HG02840 (cell line): ENCODE measurements around the gene NR0B2.
"Not testable (repeated sequence)": the region's sequence is repeated elsewhere in the genome, so short reads cannot be mapped to it uniquely, and the experiment has no call there.

ENCODE experiments used
- ATAC-seq: cut with Tn5 transposase; IDR thresholded peaks from one replicate; pipeline ENCODE4 v1.9.1; 2021; ENCODE audit warnings: mild to moderate bottlenecking, moderate library complexity, moderate number of reproducible peaks; ENCODE audit not compliant: unreplicated experiment, low FRiP score

The NR0B2 gene, protein sequence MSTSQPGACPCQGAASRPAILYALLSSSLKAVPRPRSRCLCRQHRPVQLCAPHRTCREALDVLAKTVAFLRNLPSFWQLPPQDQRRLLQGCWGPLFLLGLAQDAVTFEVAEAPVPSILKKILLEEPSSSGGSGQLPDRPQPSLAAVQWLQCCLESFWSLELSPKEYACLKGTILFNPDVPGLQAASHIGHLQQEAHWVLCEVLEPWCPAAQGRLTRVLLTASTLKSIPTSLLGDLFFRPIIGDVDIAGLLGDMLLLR

DNA sequence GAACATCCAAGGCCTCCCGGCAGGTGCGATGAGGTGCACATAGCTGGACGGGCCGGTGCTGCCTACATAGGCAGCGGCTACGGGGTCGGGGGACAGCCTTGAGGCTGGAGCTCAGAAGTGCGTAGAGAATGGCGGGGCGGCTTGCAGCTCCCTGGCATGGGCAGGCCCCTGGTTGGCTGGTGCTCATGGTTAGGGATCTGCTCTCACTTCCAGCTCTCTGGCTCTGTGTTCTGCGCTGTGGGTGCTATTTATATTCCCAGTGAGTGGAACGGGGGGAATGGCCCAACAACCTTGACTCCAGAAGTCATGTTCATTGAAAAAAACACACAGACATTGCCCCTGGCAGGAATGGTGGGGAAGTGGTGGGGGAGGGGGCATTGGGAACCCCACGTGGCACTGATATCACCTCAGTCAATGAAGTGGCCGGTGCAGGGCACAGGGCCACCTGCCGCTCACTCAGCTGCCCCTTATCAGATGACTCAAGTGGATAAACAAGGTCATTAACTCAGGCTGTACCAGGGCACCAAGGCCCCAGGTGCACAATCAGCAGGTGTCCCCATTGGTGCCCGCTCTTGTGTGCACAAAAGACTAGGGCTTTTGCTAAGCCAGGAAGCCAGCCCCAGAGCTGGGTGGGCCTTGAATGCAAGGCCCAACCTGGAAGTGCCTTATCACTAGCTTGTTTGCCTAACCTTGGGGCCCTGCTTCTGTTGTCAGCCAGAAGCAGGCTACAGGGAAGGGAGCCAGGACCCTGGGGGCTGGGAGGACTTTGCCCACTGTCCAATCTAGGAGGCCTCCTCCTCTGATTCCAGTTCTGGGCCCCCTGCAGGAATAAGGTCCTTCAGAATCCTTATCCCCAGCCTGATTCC lies at the start of gene NR0B2:
TSS of gene NR0B2 (minus strand) at position 222 of the 866 bp plus-strand sequence. CDS start at position 187, 35 bp downstream.
- ATAC-seq = no peak

- ATAC-seq = no peak
These were observed 48.1 kb upstream of the NR0B2 start for GRCh38 chr1:26961826-26962225.

- no peak for ATAC-seq
These were observed 46.8 kb upstream of the NR0B2 start for GRCh38 chr1:26960625-26960966.

DNA sequence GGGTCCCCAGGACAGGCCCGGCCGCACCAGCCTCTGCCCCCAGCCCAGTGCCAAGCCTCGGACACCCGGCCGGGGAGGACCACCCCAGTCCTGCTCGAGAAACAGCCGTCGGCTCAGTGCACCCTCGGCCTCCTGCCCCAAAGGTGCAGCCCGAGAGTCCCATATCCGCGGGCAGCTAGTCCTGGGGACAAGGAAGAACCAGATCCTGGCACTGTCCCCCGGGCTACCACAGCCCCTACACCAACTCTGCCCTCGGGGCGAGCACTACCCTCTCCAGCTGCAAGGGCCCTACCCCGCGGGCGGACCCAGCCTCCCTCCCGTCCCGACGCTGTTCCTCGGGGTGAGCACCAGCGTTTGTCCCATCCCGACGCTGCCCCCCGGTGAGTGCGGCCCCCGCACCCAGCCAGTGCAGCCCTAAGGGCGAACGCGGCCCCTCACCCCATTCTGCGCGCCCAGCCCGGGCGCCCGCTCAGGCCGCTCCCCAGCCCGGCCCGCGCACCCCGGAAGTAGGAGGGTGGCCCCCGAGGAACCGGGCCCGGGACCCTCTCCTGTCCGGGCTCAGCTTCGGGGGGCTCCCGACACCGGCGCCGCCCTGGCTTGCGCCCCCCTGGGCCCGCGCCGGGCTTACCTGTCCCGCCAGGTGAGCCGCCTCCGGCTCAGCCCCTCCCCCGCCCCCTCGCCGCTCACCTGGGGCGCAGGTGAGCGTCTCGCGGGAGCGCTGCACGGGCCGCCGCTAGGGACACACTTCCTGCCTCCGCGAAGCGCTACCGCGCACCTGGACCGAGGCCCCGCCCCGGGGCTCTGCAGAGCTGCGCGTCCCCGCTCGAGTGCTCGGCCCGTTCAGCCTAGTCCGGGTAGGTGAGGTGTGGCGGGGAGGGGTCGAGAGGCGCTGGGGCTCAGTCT lies 46.2 kb upstream of the NR0B2 start, which contains the start of gene KDF1:
TSS of gene KDF1 (minus strand) at position 747 of the 903 bp plus-strand sequence. CDS start 8,088 bp downstream, outside the sequence.
- ATAC-seq = no peak

DNA sequence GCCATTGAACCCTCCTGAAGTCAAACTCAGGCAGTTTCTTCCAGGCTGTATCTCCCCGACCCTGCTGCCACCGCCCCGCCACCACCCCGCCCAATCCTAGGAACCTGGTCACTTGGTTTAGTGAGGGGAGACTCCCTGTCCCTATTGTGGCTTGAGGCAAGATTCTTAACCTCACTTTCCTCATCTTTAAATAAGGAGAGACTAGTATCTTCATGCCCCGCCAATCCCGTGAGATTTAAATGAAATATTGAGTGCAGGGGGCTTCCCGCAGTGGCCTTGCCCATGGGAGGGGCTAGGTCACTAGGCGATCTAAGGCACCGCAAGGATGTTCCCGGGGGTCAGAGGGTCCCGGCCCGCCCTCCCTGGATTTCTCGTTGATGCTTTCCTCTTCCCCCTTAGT lies 45.5 kb upstream of the NR0B2 start:
- no peak for ATAC-seq

GRCh38 chr1:26957306-26957705 lies 43.5 kb upstream of the NR0B2 start:
- no peak for ATAC-seq

GRCh38 chr1:26956321-26956720 lies 42.5 kb upstream of the NR0B2 start:
- no peak for ATAC-seq

DNA sequence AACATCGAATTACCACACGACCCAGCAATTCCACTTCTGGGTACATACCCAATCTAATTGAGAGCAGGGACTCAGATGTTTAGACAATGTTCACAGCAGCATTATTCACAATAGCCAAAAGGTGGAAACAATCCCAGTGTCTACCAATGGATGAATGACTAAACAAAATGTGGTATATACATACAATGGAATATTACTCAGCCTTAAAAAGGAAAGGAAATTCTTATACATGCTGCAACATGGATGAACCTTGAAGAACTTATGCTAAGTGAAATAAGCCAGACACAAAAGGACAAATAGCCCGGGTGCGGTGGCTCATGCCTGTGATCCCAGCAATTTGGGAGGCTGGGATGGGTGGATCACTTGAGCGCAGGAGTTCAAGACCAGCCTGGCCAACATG lies 39.6 kb upstream of the NR0B2 start:
- no peak for ATAC-seq

GRCh38 chr1:26951821-26952497 lies 38.2 kb upstream of the NR0B2 start:
- no peak for ATAC-seq

- ATAC-seq = no peak
These were observed 37.4 kb upstream of the NR0B2 start for GRCh38 chr1:26951216-26951615.

GRCh38 chr1:26950602-26951001 lies 36.8 kb upstream of the NR0B2 start:
- ATAC-seq = no peak

DNA sequence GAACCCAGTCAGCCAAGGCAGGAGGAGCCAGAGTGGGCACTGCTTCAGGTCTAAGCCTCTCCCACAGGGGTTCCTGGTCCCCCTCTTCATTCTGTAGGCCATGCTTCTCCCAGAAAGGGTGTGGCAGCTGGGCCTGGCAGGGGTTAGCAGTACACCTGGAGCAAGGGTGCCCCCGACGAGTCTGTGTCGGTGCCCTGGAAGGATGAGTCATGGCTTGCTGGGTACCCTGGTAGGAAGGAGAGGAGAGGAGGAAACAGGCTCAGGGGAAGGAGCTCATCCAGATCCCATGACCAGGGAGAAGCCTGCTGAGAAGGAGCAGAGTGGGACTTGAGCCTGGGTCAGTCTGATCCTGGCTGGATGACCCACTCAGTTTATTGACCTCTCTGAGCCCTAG lies 36.1 kb upstream of the NR0B2 start:
- ATAC-seq = no peak

DNA sequence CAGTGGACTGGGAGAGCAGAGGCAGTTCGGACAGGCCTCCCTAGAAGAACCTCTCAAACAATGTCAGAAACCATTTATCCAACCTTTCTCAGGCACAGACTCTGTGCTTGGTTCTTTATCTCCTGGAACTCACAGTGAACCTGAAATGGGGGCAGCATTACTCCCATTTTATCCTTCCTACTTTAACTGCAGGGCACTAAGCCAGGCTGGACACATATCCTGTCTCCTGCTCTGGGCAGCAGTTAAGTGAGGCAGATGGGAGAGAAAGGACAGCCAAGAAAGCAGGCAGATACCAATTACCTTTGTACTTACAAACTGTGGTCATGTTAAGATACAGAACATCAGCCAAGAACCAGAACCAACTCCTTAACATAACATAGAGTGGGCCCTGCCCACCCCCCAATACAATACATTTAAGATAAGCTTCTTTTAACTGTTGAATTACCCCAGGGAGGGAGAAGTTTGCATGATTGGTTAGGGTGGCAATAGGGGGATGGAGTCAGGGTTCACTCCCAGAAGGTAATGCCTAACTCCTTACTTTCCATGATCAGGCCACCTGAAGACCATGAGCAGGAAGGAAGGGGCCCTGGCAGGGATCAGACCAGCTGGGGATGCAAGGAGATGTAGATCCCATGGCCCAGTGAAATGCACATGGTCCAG lies 35.6 kb upstream of the NR0B2 start:
- ATAC-seq = no peak

DNA sequence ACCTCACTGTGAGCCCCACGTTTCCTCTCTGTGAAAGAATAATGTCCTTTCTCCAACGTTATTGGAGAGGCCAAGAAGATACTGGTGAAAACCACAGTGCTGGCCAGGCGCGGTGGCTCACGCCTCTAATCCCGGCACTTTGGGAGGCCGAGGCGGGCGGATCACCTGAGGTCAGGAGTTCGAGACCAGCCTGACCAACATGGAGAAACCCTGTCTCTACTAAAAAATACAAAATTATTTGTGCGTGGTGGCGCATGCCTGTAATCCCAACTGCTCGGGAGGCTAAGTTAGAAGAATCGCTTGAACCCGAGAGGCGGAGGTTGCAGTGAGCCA lies 34.9 kb upstream of the NR0B2 start:
- ATAC-seq = not testable (repeated sequence)

DNA sequence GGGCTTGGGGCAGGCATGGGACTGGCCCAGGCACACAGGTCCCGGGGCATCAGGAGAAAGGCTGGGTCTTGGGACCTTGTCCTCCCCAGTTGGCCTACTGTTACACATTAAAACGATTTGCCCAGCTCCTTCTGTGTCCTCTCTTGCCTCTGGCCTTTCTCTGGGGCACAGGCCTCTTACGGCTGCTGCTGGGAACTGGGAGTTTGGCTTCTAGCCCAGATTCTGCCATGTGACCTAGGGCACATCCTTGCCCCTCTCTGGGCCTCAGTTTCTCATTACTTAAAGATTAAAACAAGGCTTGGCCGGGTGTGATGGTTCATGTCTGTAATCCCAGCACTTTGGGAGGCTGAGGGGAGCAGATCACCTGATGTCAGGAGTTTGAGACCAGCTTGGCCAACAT lies 32.5 kb upstream of the NR0B2 start:
- no peak for ATAC-seq

GRCh38 chr1:26945728-26946127 lies 32.0 kb upstream of the NR0B2 start:
- no peak for ATAC-seq

- no peak for ATAC-seq
These were observed 31.4 kb upstream of the NR0B2 start for GRCh38 chr1:26945138-26945537.

DNA sequence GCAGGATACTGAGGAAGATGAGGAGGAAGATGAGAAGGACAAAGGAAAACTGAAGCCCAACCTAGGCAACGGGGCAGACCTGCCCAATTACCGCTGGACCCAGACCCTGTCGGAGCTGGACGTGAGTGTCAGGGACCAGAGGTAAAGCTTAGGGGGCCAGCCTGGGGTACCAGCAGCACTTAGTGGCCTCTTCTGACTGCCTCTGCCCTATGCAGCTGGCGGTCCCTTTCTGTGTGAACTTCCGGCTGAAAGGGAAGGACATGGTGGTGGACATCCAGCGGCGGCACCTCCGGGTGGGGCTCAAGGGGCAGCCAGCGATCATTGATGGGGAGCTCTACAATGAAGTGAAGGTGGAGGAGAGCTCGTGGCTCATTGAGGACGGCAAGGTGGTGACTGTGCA lies 28.9 kb upstream of the NR0B2 start:
- ATAC-seq = no peak

DNA sequence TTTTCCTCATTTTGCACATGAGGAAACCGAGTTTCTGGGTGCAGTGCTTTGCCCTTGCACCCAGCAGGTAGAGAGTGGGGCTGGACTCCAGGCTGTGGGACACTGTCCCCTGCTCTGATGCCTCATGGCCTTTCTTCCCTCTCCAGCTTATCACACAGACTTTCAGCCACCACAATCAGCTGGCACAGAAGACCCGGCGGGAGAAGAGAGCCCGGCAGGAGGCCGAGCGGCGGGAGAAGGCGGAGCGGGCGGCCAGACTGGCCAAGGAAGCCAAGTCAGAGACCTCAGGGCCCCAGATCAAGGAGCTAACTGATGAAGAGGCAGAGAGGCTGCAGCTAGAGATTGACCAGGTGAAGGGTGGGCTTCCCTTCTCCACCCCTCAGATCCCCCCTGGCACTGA lies 27.5 kb upstream of the NR0B2 start:
- no peak for ATAC-seq

DNA sequence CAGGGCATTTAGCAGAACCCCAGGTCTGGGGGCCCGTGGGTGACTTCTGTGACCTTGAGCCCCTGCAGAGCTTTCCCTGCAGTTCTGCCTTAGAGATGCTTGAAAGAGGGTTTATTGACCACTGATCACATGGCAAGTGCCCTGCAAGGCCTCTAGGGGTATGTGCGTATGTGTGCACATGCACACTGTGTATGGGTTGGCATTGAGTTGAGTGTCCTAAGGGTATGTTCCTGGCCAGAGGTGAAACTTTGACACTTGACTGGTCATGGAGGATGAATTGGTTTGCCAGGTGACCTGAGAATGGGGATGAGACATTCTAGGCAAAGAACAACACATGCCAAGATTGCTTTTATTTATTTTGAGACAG lies 24.9 kb upstream of the NR0B2 start:
- no peak for ATAC-seq
